Pulmonary artery endothelial cell (primary cell): ENCODE results near the gene SCNN1A. TPM values are rescaled to one million over a fixed set of nuclear protein-coding genes. Genes with fewer than 3 reads are reported as not detected.

Experiments
- DNase-seq: peaks from one replicate; pipeline ENCODE4 v3.0.0-alpha.2; 2011; ENCODE audit warnings: low read depth, low spot score
- total RNA-seq: library from RNA; depleted of rRNA; stranded (reverse); fragments of >200 nt; gene quantifications from 2 replicates; pipeline ENCODE4 v1.2.3, GENCODE V29; 2014

SCNN1A gene
- total RNA-seq, 1 donor from 2014 or later, result 0.13 TPM

DNA sequence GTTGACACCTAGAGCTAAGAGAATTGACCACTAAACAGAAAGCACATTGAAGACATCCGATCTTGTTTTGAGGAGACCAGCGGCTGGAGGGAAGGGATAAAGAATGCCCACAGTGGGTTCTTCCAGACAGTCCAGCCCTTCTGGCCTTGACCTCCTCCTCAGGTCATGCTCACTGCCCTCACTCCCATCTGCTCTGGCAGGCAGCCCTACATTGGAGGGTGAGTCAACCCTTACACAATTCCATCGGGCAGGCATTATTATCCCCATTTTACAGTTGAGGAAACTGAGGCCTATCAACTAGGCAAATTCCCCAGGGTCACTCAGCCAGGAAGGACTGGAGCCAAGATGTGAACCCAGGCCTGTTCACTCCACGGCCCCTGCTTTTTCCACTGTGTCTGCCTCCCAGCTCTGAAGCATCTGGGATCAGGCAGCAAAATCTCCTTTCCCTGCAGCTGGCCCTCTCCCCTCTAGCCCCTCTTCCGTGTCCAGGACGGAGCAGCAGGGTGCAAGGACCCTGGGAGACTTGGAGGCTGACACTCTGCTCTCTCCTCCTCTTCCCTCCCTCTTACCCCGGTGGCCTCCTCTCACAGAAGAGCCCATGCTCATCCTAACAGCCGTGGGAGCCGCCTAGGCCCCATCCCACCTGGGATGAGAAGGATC, 5.3 kb downstream of the SCNN1A start:
- no peak for DNase-seq

DNA sequence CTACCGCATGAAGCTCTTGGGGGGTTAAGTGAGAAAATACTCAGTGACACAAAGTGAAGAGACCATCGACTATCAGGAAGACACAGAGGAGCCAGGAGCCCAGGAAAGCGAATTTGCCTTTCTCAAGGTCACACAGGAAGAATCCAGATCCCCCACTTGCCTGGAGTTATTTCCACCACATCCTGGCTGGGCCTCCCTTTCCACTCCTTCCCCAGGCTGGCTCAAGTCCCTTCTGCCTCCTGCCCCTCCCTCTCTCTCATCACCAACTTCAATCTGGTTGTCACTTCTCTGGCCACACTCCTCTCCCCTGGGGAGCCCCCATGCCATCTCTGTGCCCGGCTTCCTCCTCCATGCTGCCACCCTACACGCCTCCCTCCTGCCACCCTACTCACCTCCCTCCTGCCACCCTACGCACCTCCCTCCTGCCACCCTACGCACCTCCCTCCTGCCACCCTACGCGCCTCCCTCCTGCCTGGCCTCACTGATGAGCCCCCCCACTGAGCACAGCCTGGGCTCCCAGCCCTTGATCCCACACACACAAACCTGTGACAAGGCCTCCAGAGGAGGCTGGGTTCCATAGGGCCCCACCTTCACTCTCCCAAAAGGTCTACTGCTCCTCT, 6.3 kb downstream of the SCNN1A start:
- DNase-seq, result no peak

DNA sequence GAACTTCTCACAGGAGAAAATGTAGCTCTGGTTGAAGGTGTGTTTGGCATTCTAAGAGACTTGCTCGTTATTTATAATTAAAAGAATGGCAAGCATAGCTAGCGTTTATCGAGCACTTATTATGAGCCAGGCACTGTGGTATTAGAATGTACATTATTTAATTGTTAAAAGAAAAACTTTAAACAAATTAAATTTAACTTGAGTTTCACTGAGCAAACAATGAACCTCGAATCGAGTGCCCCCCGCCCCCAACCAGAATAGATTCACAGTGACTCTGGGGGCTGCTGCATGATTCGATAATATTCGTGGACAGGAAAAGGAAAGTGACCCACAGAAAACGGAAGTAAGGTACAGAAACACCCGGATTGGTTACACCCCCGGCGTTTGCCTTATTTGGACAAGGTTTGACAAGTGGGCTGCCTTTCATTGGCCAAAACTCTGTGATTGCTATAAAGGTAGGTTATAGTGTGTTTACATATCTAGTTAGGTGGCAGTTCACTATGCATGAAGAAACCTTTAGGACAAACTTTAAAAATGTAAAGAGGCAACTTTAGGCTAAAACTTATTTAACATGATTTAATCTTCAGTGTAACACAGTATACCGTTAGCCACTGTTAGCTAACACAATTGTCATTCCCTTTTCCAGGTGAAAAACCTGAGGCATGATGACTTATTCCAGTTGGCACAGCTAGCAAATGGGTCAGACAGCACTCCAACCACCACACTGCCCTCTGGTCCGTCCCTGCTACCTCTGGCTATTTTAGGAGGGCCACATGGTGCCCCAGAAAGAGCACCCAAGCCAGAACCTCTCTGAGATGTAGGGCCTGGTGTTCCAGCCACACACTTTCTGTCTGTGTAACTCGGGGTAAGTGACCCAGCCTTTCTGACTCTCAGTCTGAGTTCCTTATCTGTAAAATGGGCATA, 7.1 kb downstream of the SCNN1A start:
- DNase-seq, result no peak

DNA sequence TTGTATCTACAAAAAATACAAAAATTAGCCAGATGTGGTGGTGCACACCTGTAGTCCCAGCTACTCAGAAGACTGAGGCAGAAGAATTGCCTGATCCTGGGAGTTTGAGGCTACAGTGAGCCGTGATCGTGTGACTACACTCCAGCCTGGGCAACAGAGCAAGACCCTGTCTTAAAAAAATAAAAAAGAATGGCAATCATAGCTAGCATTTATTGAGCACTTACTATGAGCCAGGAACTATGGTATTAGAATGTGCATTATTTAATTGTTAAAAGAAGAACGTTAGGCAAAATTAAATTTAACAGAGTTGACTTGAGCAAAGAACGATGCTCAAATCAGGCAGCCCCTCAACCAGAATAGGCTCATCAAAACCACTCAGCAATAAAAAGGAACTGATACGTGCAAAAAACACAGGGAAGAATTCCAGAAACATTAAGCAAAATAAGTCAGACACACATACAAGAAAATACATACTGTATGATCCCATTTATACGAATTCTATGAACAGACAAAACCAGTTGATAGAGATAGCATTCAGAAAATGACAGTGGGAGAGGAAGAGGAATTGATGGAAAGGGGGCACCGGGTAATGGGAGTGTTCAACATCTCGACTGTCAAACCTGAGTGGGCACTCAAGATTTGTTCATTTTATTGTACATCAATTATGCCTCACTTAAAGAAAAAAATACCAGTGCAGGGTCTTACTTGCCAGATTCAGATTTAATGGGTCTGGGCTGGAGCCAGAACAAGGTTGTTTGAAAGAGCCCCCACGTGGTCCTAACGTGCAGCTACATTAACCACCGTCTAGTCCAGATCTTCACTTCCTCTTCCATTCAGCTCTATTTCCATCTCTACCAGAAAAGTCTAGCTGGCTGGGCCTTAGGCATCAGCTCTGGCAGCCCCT, 8.0 kb downstream of the SCNN1A start:
- no peak for DNase-seq

DNA sequence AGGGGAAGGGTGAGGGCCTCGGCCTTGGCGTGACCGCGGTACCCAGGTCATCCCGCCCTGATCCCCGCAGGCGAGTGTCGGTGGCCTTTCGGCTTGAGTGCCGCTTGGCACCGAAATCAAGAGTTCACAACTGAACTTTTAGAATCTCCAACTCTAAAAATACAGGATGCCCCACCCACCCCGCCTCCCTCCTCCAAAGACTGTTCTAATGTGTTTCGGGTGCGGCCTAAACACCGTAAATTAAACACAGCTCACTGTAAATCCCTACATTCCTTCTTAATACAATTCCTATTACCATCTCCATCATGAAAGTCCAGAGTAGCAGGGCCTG, 11.4 kb downstream of the SCNN1A start:
- DNase-seq, result no peak

DNA sequence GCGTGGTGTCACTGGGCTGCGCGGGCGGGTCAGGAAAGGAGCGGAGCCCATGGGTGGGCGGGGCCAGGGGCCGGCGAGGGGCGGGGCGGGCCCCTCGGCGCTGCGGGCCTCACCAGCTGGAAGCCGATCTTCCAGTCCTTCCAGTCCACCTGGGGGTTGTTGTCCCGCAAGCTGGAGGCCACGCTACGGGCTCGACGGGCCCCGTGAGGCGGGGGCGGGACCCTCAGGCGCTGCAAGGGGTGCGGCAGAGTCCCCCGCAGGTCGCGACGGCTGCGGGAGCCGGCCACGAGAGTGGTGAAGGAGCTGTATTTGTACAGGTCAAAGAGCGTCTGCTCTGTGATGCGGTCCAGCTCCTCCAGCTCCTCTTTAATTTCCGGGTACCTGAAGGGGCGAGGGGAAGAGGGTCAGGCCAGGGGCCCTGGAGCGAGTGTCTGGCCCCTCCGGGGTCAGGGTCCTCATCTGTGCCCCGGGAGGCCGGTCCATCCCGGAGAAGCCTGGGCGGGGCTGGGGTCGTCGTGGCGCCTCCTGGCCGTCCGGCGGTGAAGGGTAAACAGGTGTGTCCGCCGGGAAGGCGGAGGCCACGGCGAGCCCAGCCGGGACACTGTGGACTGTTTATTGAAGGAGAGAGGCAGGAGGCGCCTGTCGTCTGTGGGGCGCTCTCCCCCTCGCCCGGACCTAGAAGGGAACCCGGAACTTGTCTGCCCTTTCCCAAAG, 11.9 kb downstream of the SCNN1A start:
- DNase-seq, result no peak

DNA sequence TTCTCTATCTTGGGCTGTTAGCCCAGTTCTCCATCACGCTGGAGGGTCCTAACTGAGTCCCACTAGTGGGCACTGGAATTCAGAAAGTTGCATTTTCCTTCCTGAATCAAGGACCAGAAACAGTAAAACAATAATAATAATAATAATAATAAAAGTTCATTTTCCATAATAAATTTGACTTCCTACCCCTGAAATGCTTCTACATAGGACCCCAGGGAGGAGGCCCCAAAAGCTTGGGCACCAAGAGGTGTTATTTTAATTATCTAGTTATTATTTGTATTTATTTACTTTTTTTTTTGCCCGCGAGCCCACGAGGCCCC, 12.4 kb downstream of the SCNN1A start:
- no peak for DNase-seq

DNA sequence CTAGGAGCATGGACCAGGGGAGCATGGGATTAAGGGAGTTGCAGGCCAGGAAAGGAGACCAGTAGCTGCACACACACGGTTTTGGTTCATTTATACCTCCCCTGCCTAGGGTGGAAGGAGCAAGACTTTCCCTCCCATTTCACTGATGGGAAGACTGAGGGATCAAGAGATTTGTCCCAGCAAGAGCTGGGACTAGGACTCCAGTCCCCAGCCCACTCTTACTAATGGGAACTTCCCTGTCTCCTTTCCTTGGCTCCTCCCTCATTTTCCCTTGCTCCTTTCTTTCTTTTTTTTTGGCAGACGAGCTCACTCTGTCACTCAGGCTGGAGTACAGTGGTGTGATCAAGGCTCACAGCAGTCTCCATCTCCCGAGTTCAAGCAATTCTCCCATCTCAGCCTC, 13.0 kb downstream of the SCNN1A start:
- DNase-seq, result no peak

DNA sequence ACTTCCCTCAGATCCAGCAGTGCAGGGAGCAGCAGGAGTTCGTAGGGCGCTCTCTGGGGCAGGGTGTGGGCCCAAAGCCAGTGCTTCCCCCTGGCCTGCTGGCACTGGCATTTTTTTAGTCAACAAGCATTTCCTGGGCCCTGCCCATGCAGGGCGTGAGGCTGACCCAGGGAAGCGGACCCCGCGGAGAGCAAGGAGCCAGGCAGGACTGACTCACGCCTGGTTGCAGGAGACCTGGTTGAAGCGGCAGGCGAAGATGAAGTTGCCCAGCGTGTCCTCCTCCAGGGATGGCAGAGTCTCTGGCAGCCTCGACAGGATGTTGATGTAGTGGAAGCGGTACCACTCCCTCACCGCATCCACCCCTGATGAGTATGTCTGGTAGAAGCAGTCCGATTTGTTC, 13.5 kb downstream of the SCNN1A start:
- DNase-seq, result no peak

DNA sequence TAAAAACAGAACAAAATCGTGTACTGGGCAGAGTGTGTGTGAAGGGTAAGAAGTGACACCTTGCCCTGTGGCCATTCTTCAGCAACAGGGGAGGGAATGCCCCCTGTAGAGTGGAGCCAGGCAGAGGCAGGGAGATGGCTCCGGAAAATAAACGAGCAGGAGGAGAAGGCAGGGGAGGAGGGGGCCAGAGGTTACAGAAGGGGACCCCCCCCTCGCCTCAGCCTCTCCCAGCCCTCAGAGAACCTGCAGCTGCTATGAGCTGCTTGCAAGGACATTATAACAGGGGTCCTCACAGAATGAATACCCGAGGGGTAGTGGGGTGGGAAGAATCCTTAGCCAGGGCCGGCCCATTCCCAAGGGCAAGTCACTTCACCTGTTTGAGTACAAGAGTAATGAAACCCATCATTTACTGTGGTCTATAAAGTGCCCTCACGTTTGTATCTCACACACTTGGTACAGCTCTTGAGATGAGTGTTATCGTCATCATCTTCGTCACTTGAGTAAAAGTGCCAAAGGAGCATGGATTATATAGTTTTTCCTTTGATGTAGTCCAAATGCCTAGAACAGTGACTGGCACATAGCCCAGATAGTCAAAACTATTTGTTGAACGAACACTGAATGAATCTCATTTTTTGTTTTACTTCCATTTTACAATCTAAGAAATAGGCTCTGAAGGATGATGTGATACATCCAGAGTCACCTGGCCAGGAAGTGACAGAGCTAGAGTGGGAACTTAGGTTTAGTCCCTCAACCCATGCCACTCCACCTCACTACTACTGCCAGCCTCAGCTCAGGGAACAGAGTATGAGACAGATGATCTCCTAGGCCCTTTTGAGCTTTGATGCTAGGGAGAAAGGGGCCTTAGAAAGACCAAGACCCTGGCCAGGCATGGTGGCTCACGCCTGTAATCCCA, 14.5 kb downstream of the SCNN1A start:
- DNase-seq, result no peak

DNA sequence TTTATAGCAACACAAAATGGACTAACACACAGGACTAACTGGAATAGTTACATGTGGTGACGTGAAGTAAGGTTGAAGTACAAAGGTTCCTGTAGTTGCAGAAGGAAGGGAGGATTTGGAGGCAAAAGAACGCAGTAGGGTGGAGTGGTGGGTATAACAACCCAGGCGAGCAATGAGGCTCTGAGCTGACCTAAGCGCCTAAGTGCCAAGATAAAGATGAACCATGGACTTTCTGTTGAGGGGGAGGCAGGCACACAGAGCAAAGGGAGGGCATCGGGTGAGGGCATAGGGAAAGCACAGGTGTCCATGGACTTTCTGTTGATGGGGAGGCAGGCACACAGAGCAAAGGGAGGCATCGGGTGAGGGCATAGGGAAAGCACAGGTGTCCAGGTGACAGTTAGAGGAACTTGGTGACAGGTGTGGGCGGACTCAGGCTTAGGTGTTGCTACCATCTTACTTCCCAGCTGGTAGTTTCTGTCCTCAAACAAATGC, 15.2 kb downstream of the SCNN1A start:
- DNase-seq, result no peak

DNA sequence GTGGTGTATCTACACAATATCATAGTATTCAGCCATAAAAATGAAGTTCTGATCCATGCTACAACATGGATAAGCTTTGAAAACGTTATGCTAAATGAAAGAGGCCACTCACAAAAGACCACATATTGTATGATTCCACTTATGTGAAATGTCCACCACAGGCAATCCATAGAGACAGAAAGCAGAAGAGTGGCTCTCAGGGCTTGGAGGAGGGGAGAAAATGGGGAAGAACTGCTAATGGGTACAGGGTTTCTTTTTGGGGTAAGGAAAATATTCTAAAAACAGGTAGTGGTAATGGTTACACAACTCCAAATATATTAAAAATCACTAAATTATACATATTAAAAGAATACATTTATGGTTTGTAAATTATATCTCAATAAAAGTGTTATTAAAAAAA, 16.5 kb downstream of the SCNN1A start:
- DNase-seq, result no peak

DNA sequence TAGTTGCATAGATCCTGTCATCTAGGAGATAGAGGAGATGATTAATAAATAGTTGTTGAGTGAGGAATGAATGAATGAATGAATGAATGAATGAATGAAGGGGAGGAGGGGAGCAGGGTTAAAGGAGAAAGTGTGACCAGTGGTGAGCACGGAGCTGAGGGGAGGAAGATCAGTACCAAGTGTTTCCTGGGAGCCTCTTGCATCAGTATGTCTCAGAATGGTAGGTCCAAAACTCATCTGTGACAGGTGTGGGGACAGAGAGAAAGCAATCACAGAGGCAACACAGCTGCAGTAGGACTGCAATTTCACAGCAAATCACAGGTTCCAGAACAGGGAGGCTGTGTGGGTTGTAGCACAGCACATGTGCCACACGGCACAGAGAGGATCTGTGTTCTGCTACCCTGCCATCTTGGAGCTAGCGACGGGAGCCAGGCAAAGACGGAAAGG, 19.0 kb downstream of the SCNN1A start:
- DNase-seq, result no peak

DNA sequence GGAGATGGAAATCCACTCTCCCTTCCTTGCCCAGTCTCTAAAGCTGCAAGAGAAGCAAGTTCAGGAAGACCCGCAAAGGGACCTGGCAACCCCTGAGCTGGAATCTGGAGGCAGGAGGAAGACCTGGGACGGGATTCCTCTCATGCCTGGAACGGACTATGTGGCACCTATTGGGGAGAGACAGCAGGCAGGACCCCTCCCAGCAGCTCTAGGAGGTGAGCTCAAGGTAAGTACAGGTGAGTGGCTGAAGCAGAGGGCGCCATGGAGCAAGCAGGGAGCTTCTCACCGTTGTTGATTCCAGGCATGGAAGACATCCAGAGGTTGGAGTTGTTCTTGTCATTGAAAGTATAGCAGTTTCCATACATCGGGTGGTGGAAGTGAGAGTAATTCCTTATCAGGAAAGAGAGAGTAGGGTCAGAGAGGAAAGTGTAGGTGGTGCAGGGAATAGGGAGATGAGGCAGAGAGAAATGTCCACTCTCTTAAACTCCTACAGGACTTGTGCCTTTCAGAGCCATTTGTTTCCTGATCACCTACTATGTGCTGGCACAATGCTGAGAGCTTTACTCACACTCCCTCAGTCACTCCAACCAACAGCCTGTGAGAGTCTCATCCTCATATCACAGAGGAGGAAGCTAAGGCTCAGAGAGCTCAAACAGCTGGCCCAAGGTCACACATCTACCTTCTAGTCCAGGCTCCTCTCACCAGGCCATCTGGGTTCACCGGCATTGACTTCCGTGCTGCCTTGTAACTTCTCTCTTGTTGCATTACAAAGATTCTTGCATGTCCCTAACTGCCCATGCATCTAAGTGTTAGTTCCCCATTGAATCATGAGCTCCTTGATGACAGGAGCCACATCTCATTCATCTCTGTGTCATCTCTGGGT, 19.6 kb downstream of the SCNN1A start:
- DNase-seq, result no peak

DNA sequence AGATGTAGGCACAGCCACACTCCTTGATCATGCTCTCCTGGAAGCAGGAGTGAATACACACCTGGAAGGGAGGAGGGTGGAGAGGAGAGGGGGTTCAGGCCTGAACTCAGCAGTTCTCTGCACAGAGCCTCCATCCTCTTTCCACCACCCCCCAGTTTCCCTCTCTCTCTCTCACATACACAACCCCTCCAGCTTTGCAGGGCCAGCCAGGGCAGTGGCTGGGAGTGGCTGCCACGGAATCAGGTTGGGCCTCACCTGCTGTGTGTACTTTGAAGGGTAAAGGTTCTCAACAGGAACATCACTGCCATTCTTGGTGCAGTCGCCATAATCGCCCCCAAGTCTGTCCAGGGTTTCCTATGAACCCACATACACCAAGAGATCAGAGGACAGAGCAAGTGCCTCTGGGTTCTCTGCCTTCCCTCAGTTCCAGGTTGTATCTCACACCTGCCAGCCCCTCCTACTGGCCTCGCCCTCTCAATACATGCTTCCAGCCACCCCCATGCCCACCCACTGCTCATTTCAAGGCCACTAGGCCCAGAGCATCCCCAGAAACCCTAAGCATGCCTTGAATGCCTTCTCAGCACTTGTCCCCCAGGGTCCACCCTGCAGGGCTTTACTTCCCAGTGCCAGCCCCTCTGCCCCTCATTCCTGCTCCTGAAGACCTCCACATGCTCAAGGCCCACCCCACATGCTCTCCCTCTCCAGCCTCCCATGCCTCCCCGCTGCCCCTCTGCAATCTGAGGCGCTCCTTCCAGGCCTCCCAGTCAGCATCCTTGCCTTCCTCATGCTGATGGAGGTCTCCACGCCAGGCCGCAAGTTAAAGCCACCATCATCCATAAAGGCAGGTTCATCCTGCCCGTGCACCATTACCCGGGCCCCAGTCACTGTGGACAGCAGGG, 20.6 kb downstream of the SCNN1A start:
- DNase-seq, result no peak

DNA sequence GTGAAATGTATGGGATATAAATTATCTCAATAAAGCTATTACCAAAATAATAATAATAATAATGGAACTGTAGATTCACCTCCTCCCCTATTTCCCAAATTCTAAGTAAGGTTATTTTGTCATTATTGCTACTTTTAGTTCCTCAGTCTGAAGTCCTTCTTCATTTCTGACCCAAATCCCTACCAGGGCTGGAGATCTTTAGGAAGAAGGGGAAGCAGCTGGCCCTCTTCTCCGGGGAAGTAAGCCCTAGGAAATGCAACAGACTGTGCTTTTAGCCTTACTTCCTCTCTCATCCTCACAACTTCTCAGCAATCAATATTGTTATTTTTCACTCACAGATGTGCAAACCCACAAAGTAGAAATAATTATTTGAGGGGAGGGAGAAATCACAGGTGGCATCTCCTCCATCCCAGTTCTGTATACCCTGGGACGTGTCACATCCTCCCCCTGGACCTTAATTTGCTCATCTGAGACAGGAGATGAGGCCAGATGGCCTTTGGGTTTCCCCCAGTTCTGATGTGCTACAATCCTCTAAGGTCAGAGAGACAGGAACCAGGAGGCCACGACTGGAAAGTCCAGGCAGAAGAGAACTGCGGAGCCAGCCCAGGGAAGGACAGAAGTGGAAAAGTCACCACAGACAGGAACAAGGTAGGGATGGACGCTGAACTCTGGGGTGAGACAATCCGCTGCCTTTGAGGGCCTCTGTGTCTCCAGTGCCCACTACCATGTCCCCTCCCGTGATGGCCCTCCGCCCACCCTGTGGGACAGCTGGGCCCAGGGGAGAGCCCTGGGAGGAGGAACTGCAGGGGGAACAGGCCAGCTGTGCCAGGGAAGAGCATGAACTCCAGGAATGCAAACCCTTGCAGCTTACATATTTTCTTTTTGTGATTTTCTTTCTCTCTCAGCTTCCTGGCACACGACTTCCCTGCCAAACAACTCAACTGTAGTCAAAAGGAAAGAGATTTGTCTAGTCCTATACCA, 22.9 kb downstream of the SCNN1A start:
- no peak for DNase-seq
